CD4-positive, alpha-beta T cell (primary cell): ENCODE data around the gene DUOX1. TPM values are rescaled to one million over a fixed set of nuclear protein-coding genes. Genes with fewer than 3 reads are reported as not detected.

ENCODE experiments used
- ATAC-seq: fragments of 200-7000 bp; cut with Tn5 transposase; one replicate; pipeline ENCODE4 v1.10.0; 2022; ENCODE audit warnings: mild to moderate bottlenecking; ENCODE audit not compliant: poor library complexity
- CTCF ChIA-PET: fragments of 350-600 bp; sonication (Branson Sonifier 250); formaldehyde crosslinking; loops from one replicate; lab custom pipeline; 2021; ENCODE audit warnings: antibody characterized with exemption, inconsistent platforms; lab: Charles Lee
- POLR2A ChIA-PET: fragments of 350-600 bp; sonication (Branson Sonifier 250); formaldehyde crosslinking; loops from one replicate; lab custom pipeline; 2021; ENCODE audit warnings: antibody characterized with exemption, inconsistent platforms; lab: Charles Lee
- DNase-seq, 14 experiments: peaks; one replicate each; pipeline ENCODE4 v3.0.0-alpha.2; 2013 to 2020; ENCODE audit warnings: mixed read lengths in 2 of 14
- H3K27ac ChIP-seq, 2 donors: one replicate each; pipeline versions ENCODE4 v1.5.1 to v1.7.0; 2013; ENCODE audit warnings: low read length in 2 of 2, low read depth in 1 of 2, mild to moderate bottlenecking in 1 of 2
- H3K27me3 ChIP-seq, 2 experiments: 1 replicate in 1 of 2; 2 replicates in 1 of 2; pipeline versions ENCODE4 v1.6.1 to v1.7.0; 2013; ENCODE audit warnings: low read length in 2 of 2, control low read depth in 1 of 2, mild to moderate bottlenecking in 1 of 2, moderate library complexity in 1 of 2; ENCODE audit not compliant: insufficient read depth in 2 of 2, control insufficient read depth in 1 of 2
- H3K36me3 ChIP-seq: one replicate; pipeline ENCODE4 v1.6.1; 2013; ENCODE audit warnings: low read length, control low read depth; ENCODE audit not compliant: insufficient read depth
- H3K4me1 ChIP-seq: one replicate; pipeline ENCODE4 v1.6.1; 2013; ENCODE audit warnings: low read length, control low read depth; ENCODE audit not compliant: insufficient read depth
- H3K4me3 ChIP-seq: one replicate; pipeline ENCODE4 v1.5.1; 2013; ENCODE audit warnings: mild to moderate bottlenecking, low read length, moderate library complexity
- H3K9me3 ChIP-seq, 2 experiments: 1 replicate in 1 of 2; 2 replicates in 1 of 2; pipeline versions ENCODE4 v1.6.1 to v1.7.0; 2013; ENCODE audit warnings: low read length in 2 of 2, mild to moderate bottlenecking in 2 of 2, control low read depth in 1 of 2, moderate library complexity in 1 of 2; ENCODE audit not compliant: control insufficient read depth in 1 of 2, insufficient read depth in 1 of 2
- H3K27ac Mint-ChIP-seq: one replicate; pipeline ENCODE4 v1.8.0; 2020; ENCODE audit warnings: mixed read lengths
- H3K27me3 Mint-ChIP-seq: one replicate; pipeline ENCODE4 v1.8.0; 2021; ENCODE audit warnings: mixed read lengths
- H3K36me3 Mint-ChIP-seq: one replicate; pipeline ENCODE4 v1.8.0; 2021; ENCODE audit warnings: low read depth, mixed read lengths
- H3K4me1 Mint-ChIP-seq: one replicate; pipeline ENCODE4 v1.8.0; 2021; ENCODE audit warnings: low read depth, mixed read lengths
- H3K4me3 Mint-ChIP-seq: one replicate; pipeline ENCODE4 v1.8.0; 2020; ENCODE audit warnings: mild to moderate bottlenecking, mixed read lengths
- H3K9me3 Mint-ChIP-seq: one replicate; pipeline ENCODE4 v1.8.0; 2020; ENCODE audit warnings: mixed read lengths
- CTCF ChIP-seq: fragments of 200-600 bp; IDR thresholded peaks from one replicate; pipeline ENCODE4 v1.8.0; 2022; ENCODE audit warnings: antibody characterized with exemption, mild to moderate bottlenecking
- intact Hi-C, 2 experiments: fragments of 100-400 bp; cut with DNase I in 1 of 2; cut with micrococcal nuclease in 1 of 2; formaldehyde crosslinking; loops; one replicate each; pipeline versions ENCODE4 v1.15.1 to v1.9.0; 2023 to 2025; cut with DNase I, micrococcal nuclease
- total RNA-seq, 174 experiments: library from RNA in 2 of 174; stranded (reverse) in 2 of 174; gene quantifications; one replicate each; pipeline ENCODE4 v1.2.3 and lab custom pipeline; 2021 to 2026

The DUOX1 gene
- total RNA-seq, 2 experiments from 2014 or later = 0.17 to 0.25 TPM

- no peaks in the 10 kb centered on the region for H3K9me3 Mint-ChIP-seq
- H3K9me3 ChIP-seq = no peaks in the 10 kb centered on the region
- no peak for ATAC-seq
Observed at GRCh38 chr15:45095661-45096060, 34.1 kb upstream of the DUOX1 start.

GRCh38 chr15:45097466-45097865 lies 32.3 kb upstream of the DUOX1 start:
- DNase-seq = no peak
- Mint-ChIP-seq H3K36me3 (no peaks in the 10 kb centered on the region), H3K27ac (no peak overlapping the region), H3K27me3 (peaks cover 7% of the 10 kb centered on the region), H3K4me3 (no peak overlapping the region), H3K9me3 (no peaks in the 10 kb centered on the region), H3K4me1 (no peaks in the 10 kb centered on the region)
- CTCF ChIA-PET = no interaction called here
- H3K4me1 ChIP-seq = no peaks in the 10 kb centered on the region
- TF ChIP-seq CTCF = no peak
- H3K9me3 ChIP-seq = no peaks in the 10 kb centered on the region
- H3K27me3 ChIP-seq = no peaks in the 10 kb centered on the region
- H3K36me3 ChIP-seq = no peaks in the 10 kb centered on the region
- no peak overlapping the region for H3K4me3 ChIP-seq
- POLR2A ChIA-PET = no interaction called here
- no peak overlapping the region for H3K27ac ChIP-seq
- no peak for ATAC-seq
- intact Hi-C loops = no loop called here

More at GRCh38 chr15:45095661-45096060, 34.1 kb upstream of the DUOX1 start:
- H3K36me3 Mint-ChIP-seq = no peaks in the 10 kb centered on the region
- Histone ChIP-seq H3K27me3 (no peaks in the 10 kb centered on the region), H3K36me3 (no peaks in the 10 kb centered on the region), H3K4me1 (no peaks in the 10 kb centered on the region), H3K27ac (no peak overlapping the region), H3K4me3 (no peak overlapping the region)
- ChIA-PET CTCF (no interaction called here), POLR2A (no interaction called here)
- H3K4me3 Mint-ChIP-seq = no peak overlapping the region
- DNase-seq = no peak
- intact Hi-C loops = no loop called here
- no peaks in the 10 kb centered on the region for H3K4me1 Mint-ChIP-seq
- H3K27ac Mint-ChIP-seq = no peak overlapping the region
- H3K27me3 Mint-ChIP-seq = peaks cover 18% of the 10 kb centered on the region
- no peak for TF ChIP-seq CTCF

- TF ChIP-seq CTCF = no peak
- H3K36me3 ChIP-seq = no peaks in the 10 kb centered on the region
- H3K9me3 Mint-ChIP-seq = no peaks in the 10 kb centered on the region
- no peak overlapping the region for H3K4me3 Mint-ChIP-seq
- DNase-seq = no peak
- H3K4me1 ChIP-seq = no peaks in the 10 kb centered on the region
- ATAC-seq = no peak
- intact Hi-C loops = no loop called here
- no peaks in the 10 kb centered on the region for H3K36me3 Mint-ChIP-seq
- ChIA-PET POLR2A (no interaction called here), CTCF (no interaction called here)
- no peak overlapping the region for H3K27ac ChIP-seq
- H3K4me3 ChIP-seq = no peak overlapping the region
- H3K27me3 Mint-ChIP-seq = peaks cover 23% of the 10 kb centered on the region
- no peaks in the 10 kb centered on the region for H3K4me1 Mint-ChIP-seq
- H3K9me3 ChIP-seq = no peaks in the 10 kb centered on the region
- H3K27ac Mint-ChIP-seq = no peak overlapping the region
- no peaks in the 10 kb centered on the region for H3K27me3 ChIP-seq
Observed at GRCh38 chr15:45099549-45100165, 30.1 kb upstream of the DUOX1 start.
